Measurements from ENCODE around the gene MAP3K7. TPM values are rescaled to one million over a fixed set of nuclear protein-coding genes. Genes with fewer than 3 reads are reported as not detected.

Gene MAP3K7
- total RNA-seq: 10 to 100 TPM; 13.9 to 36.7 (median 19.1) TPM

- no peaks in the 10 kb centered on the region for H3K9me3 ChIP-seq
- H3K36me3 ChIP-seq: no peaks in the 10 kb centered on the region
- 0 to 1% methylated on average over 45 to 56 of the region's 58 CpGs for WGBS, 2 donors
- peaks cover 19 to 24% (median 23%) of the 10 kb centered on the region in 4 donors for H3K4me1 ChIP-seq
- ATAC-seq (ENCODE audit: low FRiP score in 2 of 2) (peak; percentile 94 to 98), DNase-seq (peak; percentile 85 to 95)
- peak within 1 kb of the TSS; percentile 73 to 100 (median 82) for H3K4me3 ChIP-seq
- H3K27ac ChIP-seq: peak within 1 kb of the TSS; percentile 91 to 95 (median 94)
- no peaks in the 10 kb centered on the region for H3K27me3 ChIP-seq
- TF ChIP-seq POLR2AphosphoS5 (IDR thresholded peaks at IDR 0.05): peak; percentile 84
- TF ChIP-seq EP300 (IDR thresholded peaks at IDR 0.05): peak in 1 of 4 donors; percentile 1
- TF ChIP-seq POLR2A (IDR thresholded peaks at IDR 0.05): peak in 2 of 4 donors; percentile 78 to 82
- TF ChIP-seq CTCF (IDR thresholded peaks at IDR 0.05): peak in 1 of 6 experiments; percentile 16
Measured at GRCh38 chr6:90586836-90587638, at the start of gene MAP3K7. MAP3K7 (minus strand) TSS chr6:90587072; CDS start chr6:90586883, 189 bp downstream.

GRCh38 chr6:90631046-90631445 is 44.2 kb upstream of the MAP3K7 start:
- no peak overlapping the region for H3K27ac ChIP-seq
- no peak for ATAC-seq (ENCODE audit: low FRiP score in 2 of 2)
- no peaks in the 10 kb centered on the region for H3K27me3 ChIP-seq
- 3 to 12% methylated on average over 1 of the region's 1 CpG for WGBS, 2 donors
- no peaks in the 10 kb centered on the region for H3K36me3 ChIP-seq
- no peak for DNase-seq
- no peak overlapping the region for H3K4me3 ChIP-seq
- H3K4me1 ChIP-seq: no peaks in the 10 kb centered on the region
- TF ChIP-seq POLR2A (IDR thresholded peaks at IDR 0.05): no peak
- no peak for TF ChIP-seq POLR2AphosphoS5 (IDR thresholded peaks at IDR 0.05)
- TF ChIP-seq CTCF (IDR thresholded peaks at IDR 0.05): no peak
- no peak for TF ChIP-seq EP300 (IDR thresholded peaks at IDR 0.05)
- no peaks in the 10 kb centered on the region for H3K9me3 ChIP-seq

GRCh38 chr6:90621581-90621980 is 34.7 kb upstream of the MAP3K7 start:
- H3K4me3 ChIP-seq: no peak overlapping the region
- H3K27ac ChIP-seq: no peak overlapping the region
- no peaks in the 10 kb centered on the region for H3K4me1 ChIP-seq
- no peaks in the 10 kb centered on the region for H3K36me3 ChIP-seq
- H3K27me3 ChIP-seq: no peaks in the 10 kb centered on the region
- 93 to 97% methylated on average over 2 of the region's 2 CpGs for WGBS, 2 donors
- ATAC-seq (ENCODE audit: low FRiP score in 2 of 2) (no peak), DNase-seq (no peak)
- no peaks in the 10 kb centered on the region for H3K9me3 ChIP-seq
- no peak for TF ChIP-seq POLR2AphosphoS5 (IDR thresholded peaks at IDR 0.05)
- TF ChIP-seq POLR2A (IDR thresholded peaks at IDR 0.05): no peak
- TF ChIP-seq EP300 (IDR thresholded peaks at IDR 0.05): no peak
- no peak for TF ChIP-seq CTCF (IDR thresholded peaks at IDR 0.05)

- Histone ChIP-seq H3K4me3 (no peak overlapping the region), H3K27me3 (no peaks in the 10 kb centered on the region), H3K36me3 (no peaks in the 10 kb centered on the region), H3K9me3 (no peaks in the 10 kb centered on the region), H3K4me1 (no peaks in the 10 kb centered on the region), H3K27ac (no peak overlapping the region)
- TF ChIP-seq POLR2A (IDR thresholded peaks at IDR 0.05): no peak
- no peak for TF ChIP-seq EP300 (IDR thresholded peaks at IDR 0.05)
- no peak for TF ChIP-seq POLR2AphosphoS5 (IDR thresholded peaks at IDR 0.05)
- TF ChIP-seq CTCF (IDR thresholded peaks at IDR 0.05): no peak
- DNase-seq: no peak
- WGBS, 2 donors: 73 to 82% methylated on average over 2 of the region's 2 CpGs
- no peak for ATAC-seq (ENCODE audit: low FRiP score in 2 of 2)
Measured at GRCh38 chr6:90619221-90619620, 32.3 kb upstream of the MAP3K7 start.

All from upper lobe of left lung (tissue), 6 donors.